ENCODE data around the gene WRAP73.

The WRAP73 gene, protein sequence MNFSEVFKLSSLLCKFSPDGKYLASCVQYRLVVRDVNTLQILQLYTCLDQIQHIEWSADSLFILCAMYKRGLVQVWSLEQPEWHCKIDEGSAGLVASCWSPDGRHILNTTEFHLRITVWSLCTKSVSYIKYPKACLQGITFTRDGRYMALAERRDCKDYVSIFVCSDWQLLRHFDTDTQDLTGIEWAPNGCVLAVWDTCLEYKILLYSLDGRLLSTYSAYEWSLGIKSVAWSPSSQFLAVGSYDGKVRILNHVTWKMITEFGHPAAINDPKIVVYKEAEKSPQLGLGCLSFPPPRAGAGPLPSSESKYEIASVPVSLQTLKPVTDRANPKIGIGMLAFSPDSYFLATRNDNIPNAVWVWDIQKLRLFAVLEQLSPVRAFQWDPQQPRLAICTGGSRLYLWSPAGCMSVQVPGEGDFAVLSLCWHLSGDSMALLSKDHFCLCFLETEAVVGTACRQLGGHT

GRCh38 chr1:3649342-3650247 lies at the start of gene WRAP73:
Gene WRAP73 (minus strand): TSS chr1:3650103. CDS start chr1:3649999, 104 bp downstream.
- peak; percentile 26; the same call in 1 of the 2 replicates for TF ChIP-seq CTCF (IDR thresholded peaks at IDR 0.05; ENCODE audit: borderline replicate concordance, insufficient read depth, low read depth, low read length)
- peak within 1 kb of the TSS; percentile 91 for H3K4me3 ChIP-seq (ENCODE audit: low read depth, low read length)

DNA sequence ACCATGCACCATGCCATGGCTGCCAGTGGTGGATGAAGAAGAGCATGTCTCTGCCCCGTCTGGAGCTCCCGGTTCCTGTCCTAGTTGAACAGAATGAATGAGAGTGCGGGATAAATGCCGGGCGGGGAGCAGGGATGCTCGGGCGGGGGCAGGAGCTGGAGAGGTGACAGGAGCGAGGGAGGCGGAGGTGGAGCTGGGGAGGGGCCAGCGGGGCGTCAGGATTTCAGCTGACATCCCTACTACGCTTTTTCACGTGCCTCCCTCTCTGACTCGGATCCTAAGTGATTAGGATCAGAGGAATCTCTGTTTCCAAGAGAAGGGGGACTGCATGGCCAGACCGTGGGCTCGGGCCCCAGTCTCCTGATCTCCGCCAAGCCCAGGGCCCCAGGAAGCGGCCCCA lies 49.7 kb upstream of the WRAP73 start:
- no peak overlapping the region for H3K4me3 ChIP-seq (ENCODE audit: low read depth, low read length)
- TF ChIP-seq CTCF (IDR thresholded peaks at IDR 0.05; ENCODE audit: borderline replicate concordance, insufficient read depth, low read depth, low read length) = no peak

- no peak for TF ChIP-seq CTCF (IDR thresholded peaks at IDR 0.05; ENCODE audit: borderline replicate concordance, insufficient read depth, low read depth, low read length)
- no peak overlapping the region for H3K4me3 ChIP-seq (ENCODE audit: low read depth, low read length)
Measured at GRCh38 chr1:3698660-3699408, 48.9 kb upstream of the WRAP73 start.

DNA sequence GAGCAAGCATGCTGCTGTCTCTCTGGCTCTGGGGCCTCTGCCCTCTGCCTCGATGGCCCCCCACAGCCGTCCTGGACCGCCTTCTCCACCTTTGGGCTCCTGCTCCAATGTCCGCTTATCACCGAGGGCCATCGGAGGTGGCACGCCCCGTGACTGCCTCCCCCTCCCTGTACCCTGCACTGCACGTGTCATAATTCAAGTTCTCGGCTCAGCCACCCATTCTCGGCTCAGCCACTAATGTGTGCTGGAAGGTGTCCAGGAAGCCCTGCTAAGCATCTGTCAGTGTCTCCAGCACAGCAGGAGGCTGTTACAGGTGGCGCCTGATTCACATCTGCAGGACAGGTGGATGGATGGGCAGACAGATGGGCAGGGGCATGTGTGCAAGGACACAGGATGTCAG lies 47.9 kb upstream of the WRAP73 start:
- TF ChIP-seq CTCF (IDR thresholded peaks at IDR 0.05; ENCODE audit: borderline replicate concordance, insufficient read depth, low read depth, low read length) = no peak
- no peak overlapping the region for H3K4me3 ChIP-seq (ENCODE audit: low read depth, low read length)

GRCh38 chr1:3697104-3697503 lies 47.2 kb upstream of the WRAP73 start:
- no peak for TF ChIP-seq CTCF (IDR thresholded peaks at IDR 0.05; ENCODE audit: borderline replicate concordance, insufficient read depth, low read depth, low read length)
- no peak overlapping the region for H3K4me3 ChIP-seq (ENCODE audit: low read depth, low read length)

GRCh38 chr1:3696689-3697088 lies 46.8 kb upstream of the WRAP73 start:
- no peak for TF ChIP-seq CTCF (IDR thresholded peaks at IDR 0.05; ENCODE audit: borderline replicate concordance, insufficient read depth, low read depth, low read length)
- H3K4me3 ChIP-seq (ENCODE audit: low read depth, low read length) = no peak overlapping the region

Measured in GM12875 (cell line).